Panc1 (cell line): Measurements from ENCODE around the gene HTR1D. TPM values are rescaled to one million over a fixed set of nuclear protein-coding genes. Genes with fewer than 3 reads are reported as not detected.

Source experiments
- ATAC-seq: fragments of 200-7000 bp; cut with Tn5 transposase; 2 replicates; pipeline ENCODE4 v1.9.1; 2020; ENCODE audit warnings: mild to moderate bottlenecking, moderate library complexity
- BruUV-seq: library from RNA; stranded (reverse); fragments of 400-500 nt; replicated peaks from 2 replicates; lab custom pipeline; 2021; lab: Mats Ljungman, UMichigan
- CTCF ChIA-PET: fragments of 300-600 bp; sonication (Branson Sonifier 250); formaldehyde crosslinking; loops from one replicate; lab custom pipeline; 2022; ENCODE audit warnings: antibody characterized with exemption; lab: Charles Lee
- POLR2A ChIA-PET: fragments of 300-600 bp; sonication (Branson Sonifier 250); formaldehyde crosslinking; loops from one replicate; lab custom pipeline; 2022; ENCODE audit warnings: antibody characterized with exemption; lab: Charles Lee
- DNase-seq: peaks from one replicate; pipeline ENCODE4 v3.0.0-alpha.2; 2010; ENCODE audit warnings: low read depth, low spot score
- H3K27ac ChIP-seq: 2 replicates; pipeline ENCODE4 v1.5.1; 2011; ENCODE audit warnings: mild to moderate bottlenecking, low read length, inconsistent platforms
- H3K27me3 ChIP-seq: fragments of 200-500 bp; sonication (Bioruptor generic); 2 replicates; pipeline ENCODE4 v1.6.0; 2014; ENCODE audit warnings: low read length, inconsistent platforms; ENCODE audit not compliant: control insufficient read depth, insufficient read depth
- H3K36me3 ChIP-seq: fragments of 200-500 bp; sonication (Bioruptor generic); 2 replicates; pipeline ENCODE4 v1.5.1; 2014; ENCODE audit warnings: inconsistent platforms, mild to moderate bottlenecking, low read length, moderate library complexity; ENCODE audit not compliant: control insufficient read depth, insufficient read depth
- H3K4me1 ChIP-seq: 2 replicates; pipeline ENCODE4 v1.5.1; 2011; ENCODE audit warnings: inconsistent platforms, mild to moderate bottlenecking, low read length, moderate library complexity; ENCODE audit not compliant: control insufficient read depth, insufficient read depth
- H3K4me3 ChIP-seq, 2 experiments: 2 replicates each; pipeline ENCODE4 v1.5.1; 2011 to 2012; ENCODE audit warnings: low read depth in 2 of 2, low read length in 2 of 2, mild to moderate bottlenecking in 2 of 2, inconsistent platforms in 1 of 2, moderate library complexity in 1 of 2
- H3K9me3 ChIP-seq: fragments of 200-500 bp; sonication (Bioruptor generic); 2 replicates; pipeline ENCODE4 v1.5.1; 2014; ENCODE audit warnings: low read depth, mild to moderate bottlenecking, inconsistent platforms, low read length, moderate library complexity; ENCODE audit not compliant: control insufficient read depth, insufficient read depth
- POLR2AphosphoS5 ChIP-seq: IDR thresholded peaks from 2 replicates; pipeline ENCODE4 v1.6.1; 2012; ENCODE audit warnings: mild to moderate bottlenecking, low read depth, low read length, moderate library complexity
- SIN3A ChIP-seq: IDR thresholded peaks from 2 replicates; pipeline ENCODE4 v1.6.1; 2012; ENCODE audit warnings: low read depth, mild to moderate bottlenecking, low read length, moderate library complexity, borderline replicate concordance; ENCODE audit not compliant: insufficient read depth
- TCF7L2 ChIP-seq: IDR thresholded peaks from 2 replicates; pipeline ENCODE4 v1.6.1; 2011; ENCODE audit warnings: mild to moderate bottlenecking, low read depth, low read length, inconsistent platforms
- in situ Hi-C: cut with HindIII; loops from 2 replicates; pipeline ENCODE4 v1.10.0; 2016; ENCODE audit warnings: low sequenced_read_pairs, low pct_unique_long_range_greater_than_20kb
- intact Hi-C: fragments of 100-400 bp; cut with micrococcal nuclease; formaldehyde crosslinking; loops from one replicate; pipeline ENCODE4 v1.10.0; 2022; ENCODE audit not compliant: unreplicated experiment
- total RNA-seq: library from RNA; stranded (reverse); gene quantifications from one replicate; pipeline ENCODE4 v1.2.1, GENCODE V29; 2021; ENCODE audit not compliant: unreplicated experiment
- TF ChIP-seq, protein P1 (sequence below), 2 experiments: IDR thresholded peaks; 2 replicates each; pipeline ENCODE4 v1.6.1; 2011 to 2012; ENCODE audit warnings: low read depth in 2 of 2, control low read depth in 1 of 2, low read length in 1 of 2, mild to moderate bottlenecking in 1 of 2, moderate library complexity in 1 of 2; ENCODE audit not compliant: insufficient read depth in 1 of 2
- TF ChIP-seq, protein P2 (sequence below): fragments of 450-650 bp; IDR thresholded peaks from 2 replicates; pipeline ENCODE4 v1.5.1; 2017; ENCODE audit warnings: mild to moderate bottlenecking

HTR1D gene
- total RNA-seq, 1 experiment from 2014 or later, result 3.5 TPM

DNA sequence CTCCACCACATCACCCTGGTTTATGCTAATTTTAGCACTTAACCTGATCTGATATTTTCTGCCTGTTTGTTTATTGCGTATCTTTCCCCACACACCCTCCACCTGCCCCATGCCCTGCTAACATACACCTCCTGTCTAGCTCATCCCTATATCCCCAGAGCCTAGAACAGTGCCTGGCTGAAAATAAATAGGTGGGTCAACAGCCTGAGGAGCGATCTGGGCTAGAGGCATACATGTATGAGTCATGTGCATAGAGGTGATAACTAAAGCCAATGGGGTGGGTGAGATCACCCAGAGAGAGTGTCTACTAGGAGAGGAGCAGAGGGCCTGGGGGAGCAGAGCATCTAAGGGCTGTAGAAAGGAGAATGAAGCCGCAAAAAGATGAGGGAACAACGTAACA lies 2.7 kb downstream of the HTR1D start:
- in situ Hi-C loops (loop anchor here (5.0 kb wide), 1 partner anchor 48 kb away; no protein-coding TSS in a partner anchor), intact Hi-C loops (no loop called here)
- CTCF ChIA-PET, result no interaction called here
- DNase-seq, result no peak
- Histone ChIP-seq H3K4me1 (peaks cover 7% of the 10 kb centered on the region; the same call in 1 of the 2 replicates), H3K4me3 (no peak overlapping the region), H3K36me3 (no peaks in the 10 kb centered on the region), H3K27ac (no peak overlapping the region), H3K27me3 (no peaks in the 10 kb centered on the region), H3K9me3 (no peaks in the 10 kb centered on the region)
- no TSS peak for BruUV-seq
- no peak for ATAC-seq
- POLR2A ChIA-PET, result no interaction called here
- TF ChIP-seq POLR2AphosphoS5, result no peak
- TF ChIP-seq SIN3A, result no peak
- TF ChIP-seq, protein P1, sequence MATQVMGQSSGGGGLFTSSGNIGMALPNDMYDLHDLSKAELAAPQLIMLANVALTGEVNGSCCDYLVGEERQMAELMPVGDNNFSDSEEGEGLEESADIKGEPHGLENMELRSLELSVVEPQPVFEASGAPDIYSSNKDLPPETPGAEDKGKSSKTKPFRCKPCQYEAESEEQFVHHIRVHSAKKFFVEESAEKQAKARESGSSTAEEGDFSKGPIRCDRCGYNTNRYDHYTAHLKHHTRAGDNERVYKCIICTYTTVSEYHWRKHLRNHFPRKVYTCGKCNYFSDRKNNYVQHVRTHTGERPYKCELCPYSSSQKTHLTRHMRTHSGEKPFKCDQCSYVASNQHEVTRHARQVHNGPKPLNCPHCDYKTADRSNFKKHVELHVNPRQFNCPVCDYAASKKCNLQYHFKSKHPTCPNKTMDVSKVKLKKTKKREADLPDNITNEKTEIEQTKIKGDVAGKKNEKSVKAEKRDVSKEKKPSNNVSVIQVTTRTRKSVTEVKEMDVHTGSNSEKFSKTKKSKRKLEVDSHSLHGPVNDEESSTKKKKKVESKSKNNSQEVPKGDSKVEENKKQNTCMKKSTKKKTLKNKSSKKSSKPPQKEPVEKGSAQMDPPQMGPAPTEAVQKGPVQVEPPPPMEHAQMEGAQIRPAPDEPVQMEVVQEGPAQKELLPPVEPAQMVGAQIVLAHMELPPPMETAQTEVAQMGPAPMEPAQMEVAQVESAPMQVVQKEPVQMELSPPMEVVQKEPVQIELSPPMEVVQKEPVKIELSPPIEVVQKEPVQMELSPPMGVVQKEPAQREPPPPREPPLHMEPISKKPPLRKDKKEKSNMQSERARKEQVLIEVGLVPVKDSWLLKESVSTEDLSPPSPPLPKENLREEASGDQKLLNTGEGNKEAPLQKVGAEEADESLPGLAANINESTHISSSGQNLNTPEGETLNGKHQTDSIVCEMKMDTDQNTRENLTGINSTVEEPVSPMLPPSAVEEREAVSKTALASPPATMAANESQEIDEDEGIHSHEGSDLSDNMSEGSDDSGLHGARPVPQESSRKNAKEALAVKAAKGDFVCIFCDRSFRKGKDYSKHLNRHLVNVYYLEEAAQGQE (IDR thresholded peaks at IDR 0.05; ENCODE audit: insufficient read depth in 1 of 2, low read depth in 2 of 2, low read length in 1 of 2), result no peak
- no peak for TF ChIP-seq TCF7L2
- TF ChIP-seq, protein P2, sequence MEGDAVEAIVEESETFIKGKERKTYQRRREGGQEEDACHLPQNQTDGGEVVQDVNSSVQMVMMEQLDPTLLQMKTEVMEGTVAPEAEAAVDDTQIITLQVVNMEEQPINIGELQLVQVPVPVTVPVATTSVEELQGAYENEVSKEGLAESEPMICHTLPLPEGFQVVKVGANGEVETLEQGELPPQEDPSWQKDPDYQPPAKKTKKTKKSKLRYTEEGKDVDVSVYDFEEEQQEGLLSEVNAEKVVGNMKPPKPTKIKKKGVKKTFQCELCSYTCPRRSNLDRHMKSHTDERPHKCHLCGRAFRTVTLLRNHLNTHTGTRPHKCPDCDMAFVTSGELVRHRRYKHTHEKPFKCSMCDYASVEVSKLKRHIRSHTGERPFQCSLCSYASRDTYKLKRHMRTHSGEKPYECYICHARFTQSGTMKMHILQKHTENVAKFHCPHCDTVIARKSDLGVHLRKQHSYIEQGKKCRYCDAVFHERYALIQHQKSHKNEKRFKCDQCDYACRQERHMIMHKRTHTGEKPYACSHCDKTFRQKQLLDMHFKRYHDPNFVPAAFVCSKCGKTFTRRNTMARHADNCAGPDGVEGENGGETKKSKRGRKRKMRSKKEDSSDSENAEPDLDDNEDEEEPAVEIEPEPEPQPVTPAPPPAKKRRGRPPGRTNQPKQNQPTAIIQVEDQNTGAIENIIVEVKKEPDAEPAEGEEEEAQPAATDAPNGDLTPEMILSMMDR, result no peak

DNA sequence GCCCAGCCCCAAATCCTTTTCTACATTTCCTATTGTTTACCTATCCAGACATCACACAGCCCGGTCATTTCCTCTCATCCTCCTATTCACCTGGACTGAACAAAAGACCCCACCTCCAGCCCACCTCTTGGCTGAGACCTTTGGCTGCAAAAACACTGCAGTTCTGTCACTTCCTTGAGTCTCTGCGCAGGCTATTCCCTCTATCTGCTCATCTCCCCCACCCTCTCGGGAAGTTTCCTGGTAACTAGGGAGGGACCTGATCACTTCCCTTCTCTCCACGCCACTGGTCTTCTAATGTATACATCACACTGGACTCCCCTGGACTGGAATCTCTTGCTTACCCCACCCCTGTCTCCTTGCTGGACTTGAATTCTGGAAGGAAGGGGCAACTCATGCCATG lies 5.3 kb downstream of the HTR1D start:
- Histone ChIP-seq H3K4me1 (peaks cover 5% of the 10 kb centered on the region; the same call in 1 of the 2 replicates), H3K27me3 (no peaks in the 10 kb centered on the region), H3K27ac (no peak overlapping the region), H3K4me3 (no peak overlapping the region), H3K9me3 (no peaks in the 10 kb centered on the region), H3K36me3 (no peaks in the 10 kb centered on the region)
- in situ Hi-C loops (loop anchor here (5.0 kb wide), 1 partner anchor 50 kb away; no protein-coding TSS in a partner anchor), intact Hi-C loops (no loop called here)
- ATAC-seq (no peak), DNase-seq (no peak)
- CTCF ChIA-PET, result interaction anchor here (0.5 kb wide), 1 partner anchor 17 kb away, joined by 4 read pairs; no protein-coding TSS in a partner anchor
- TF ChIP-seq POLR2AphosphoS5, result no peak
- TF ChIP-seq, protein P1 (IDR thresholded peaks at IDR 0.05; ENCODE audit: insufficient read depth in 1 of 2, low read depth in 2 of 2, low read length in 1 of 2), result no peak
- TF ChIP-seq, protein P2, result no peak
- POLR2A ChIA-PET, result interaction anchor here (0.6 kb wide), 1 partner anchor 103 kb away, joined by 3 read pairs; no protein-coding TSS in a partner anchor
- no TSS peak for BruUV-seq
